ENCODE results near the gene SETD1A.
"Not testable (repeated sequence)": the region's sequence is repeated elsewhere in the genome, so short reads cannot be mapped to it uniquely, and the experiment has no call there.

SETD1A gene

GRCh38 chr16:31010585-31011325 is 53.2 kb downstream of the SETD1A start, which contains the start of gene STX1B:
STX1B (minus strand) TSS chr16:31010638; CDS start chr16:31010396, 242 bp downstream.
- FAIRE-seq: no peak
- no peak for DNase-seq (ENCODE audit: insufficient read length, low spot score)

- not testable (repeated sequence) for DNase-seq (ENCODE audit: insufficient read length, low spot score); FAIRE-seq
These were observed 54.3 kb downstream of the SETD1A start for GRCh38 chr16:31011815-31012214.

GRCh38 chr16:31013292-31013691 is 55.7 kb downstream of the SETD1A start:
- not testable (repeated sequence) for FAIRE-seq; DNase-seq (ENCODE audit: insufficient read length, low spot score)

GRCh38 chr16:31016018-31016417 is 58.5 kb downstream of the SETD1A start:
- DNase-seq (ENCODE audit: insufficient read length, low spot score): no peak
- no peak for FAIRE-seq

GRCh38 chr16:31017756-31018155 is 60.2 kb downstream of the SETD1A start:
- FAIRE-seq; DNase-seq (ENCODE audit: insufficient read length, low spot score): not testable (repeated sequence)

- DNase-seq (ENCODE audit: insufficient read length, low spot score) (no peak), FAIRE-seq (no peak)
These were observed 63.0 kb downstream of the SETD1A start for GRCh38 chr16:31020536-31020935.

GRCh38 chr16:31022544-31023251 is 65.1 kb downstream of the SETD1A start:
- DNase-seq (ENCODE audit: insufficient read length, low spot score): no peak
- FAIRE-seq: no peak

- FAIRE-seq: no peak
- DNase-seq (ENCODE audit: insufficient read length, low spot score): no peak
These were observed 65.7 kb downstream of the SETD1A start for GRCh38 chr16:31023252-31023602.

GRCh38 chr16:31023627-31024226 is 66.2 kb downstream of the SETD1A start:
- no peak for FAIRE-seq
- no peak for DNase-seq (ENCODE audit: insufficient read length, low spot score)

- FAIRE-seq: no peak
- no peak for DNase-seq (ENCODE audit: insufficient read length, low spot score)
These were observed 67.8 kb downstream of the SETD1A start for GRCh38 chr16:31025339-31025738.

GRCh38 chr16:31029272-31029671 is 71.7 kb downstream of the SETD1A start:
- no peak for DNase-seq (ENCODE audit: insufficient read length, low spot score)
- no peak for FAIRE-seq

- no peak for DNase-seq (ENCODE audit: insufficient read length, low spot score)
- FAIRE-seq: no peak
These were observed 73.7 kb downstream of the SETD1A start for GRCh38 chr16:31031276-31031675.

GRCh38 chr16:31032736-31033708 is 75.5 kb downstream of the SETD1A start, which contains the start of gene STX4:
STX4 (plus strand) TSS chr16:31033558; CDS start chr16:31033806, 248 bp downstream.
- peak; percentile 87 for DNase-seq (ENCODE audit: insufficient read length, low spot score)
- peak; percentile 97 for FAIRE-seq

- FAIRE-seq (peak; percentile 86), DNase-seq (ENCODE audit: insufficient read length, low spot score) (peak; percentile 91)
These were observed 76.3 kb downstream of the SETD1A start for GRCh38 chr16:31033709-31034492.

Measured in GM19239 (cell line).